BLaER1 treated with 17β-estradiol and CSF1 and Interleukin-3, amounts not matched to agents 10 nM and 100 nM (cell line): Measurements from ENCODE around the gene SIRPA.
A peak's percentile ranks its signal among the peaks of the same experiment; 100 is the strongest.

Experiments
- H3K27ac ChIP-seq, 11 experiments: shearing (Covaris generic); formaldehyde crosslinking; 2 replicates each; pipeline ENCODE4 v1.8.1; 2022
- H3K27me3 ChIP-seq, 11 experiments: shearing (Covaris generic); formaldehyde crosslinking; 2 replicates each; pipeline ENCODE4 v1.8.1; 2022
- H3K36me3 ChIP-seq, 11 experiments: shearing (Covaris generic); formaldehyde crosslinking; 2 replicates each; pipeline ENCODE4 v1.8.1; 2022
- H3K4me1 ChIP-seq, 10 experiments: shearing (Covaris generic); formaldehyde crosslinking; 2 replicates each; pipeline ENCODE4 v1.8.1; 2022
- H3K4me2 ChIP-seq, 11 experiments: shearing (Covaris generic); formaldehyde crosslinking; 2 replicates each; pipeline ENCODE4 v1.8.1; 2022
- H3K4me3 ChIP-seq, 10 experiments: shearing (Covaris generic); formaldehyde crosslinking; 2 replicates each; pipeline ENCODE4 v1.8.1; 2022
- H3K9ac ChIP-seq, 11 experiments: shearing (Covaris generic); formaldehyde crosslinking; 2 replicates each; pipeline ENCODE4 v1.8.1; 2022
- H3K9me3 ChIP-seq, 11 experiments: shearing (Covaris generic); formaldehyde crosslinking; replicated peaks in 1 of 11; 2 replicates each; pipeline ENCODE4 v1.8.1; 2022
- H4K20me1 ChIP-seq, 11 experiments: shearing (Covaris generic); formaldehyde crosslinking; 2 replicates each; pipeline ENCODE4 v1.8.1; 2022
- Cebpa-rat ChIP-seq, 11 experiments: shearing (Covaris generic); IDR thresholded peaks; 2 replicates each; pipeline ENCODE4 v1.8.1; 2022

SIRPA gene

DNA sequence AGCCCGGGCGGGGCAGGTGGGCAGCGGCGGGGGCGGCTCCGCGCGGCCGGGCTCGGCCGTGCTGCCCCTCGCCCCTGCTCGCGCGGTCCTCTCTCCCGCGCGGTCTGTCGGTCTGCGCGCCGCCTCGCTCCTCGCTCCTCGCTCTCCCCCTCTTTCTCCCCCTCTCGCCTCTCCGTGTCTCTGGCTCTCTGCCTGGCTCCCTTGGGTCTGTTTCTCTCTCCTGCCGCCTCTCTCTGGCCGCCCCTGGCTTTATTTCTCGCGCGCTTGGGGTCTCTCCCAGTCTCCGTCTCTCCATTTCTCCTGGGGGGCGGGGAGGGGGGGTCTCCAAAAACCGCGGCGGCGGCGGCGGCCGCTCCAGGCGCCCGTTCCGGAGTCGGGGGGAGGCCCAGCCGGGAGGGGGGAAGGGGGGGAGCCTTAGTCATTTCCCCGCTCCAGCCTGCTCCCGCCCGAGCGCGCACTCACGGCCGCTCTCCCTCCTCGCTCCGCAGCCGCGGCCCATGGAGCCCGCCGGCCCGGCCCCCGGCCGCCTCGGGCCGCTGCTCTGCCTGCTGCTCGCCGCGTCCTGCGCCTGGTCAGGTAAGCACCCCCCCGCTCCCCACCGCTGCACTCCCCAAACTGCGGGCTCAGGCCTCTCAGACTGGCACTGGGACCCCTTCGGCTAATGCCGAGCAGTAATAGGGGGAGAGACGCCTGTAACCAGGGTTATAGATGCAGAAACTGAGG is at the start of gene SIRPA:
SIRPA (plus strand) TSS at position 457 of the 723 bp plus-strand sequence; CDS start at position 498, 41 bp downstream.
- Histone ChIP-seq H3K4me2 (peak within 1 kb of the TSS; percentile 85 to 98 (median 96)), H3K27ac (peak within 1 kb of the TSS; percentile 86 to 99 (median 97)), H4K20me1 (peaks cover 11 to 46% (median 33%) of the 10 kb centered on the region in 11 experiments; a peak in 19 of 22 replicates), H3K36me3 (peaks cover 0 to 47% (median 12%) of the 10 kb centered on the region in 11 experiments; a peak in 11 of 22 replicates), H3K4me1 (peaks cover 35 to 84% (median 74%) of the 10 kb centered on the region in 10 experiments), H3K9me3 (no peaks in the 10 kb centered on the region), H3K4me3 (peak within 1 kb of the TSS; percentile 66 to 100 (median 84)), H3K27me3 (peaks cover 0 to 63% (median 34%) of the 10 kb centered on the region in 11 experiments; a peak in 15 of 22 replicates), H3K9ac (peak within 1 kb of the TSS; percentile 87 to 100 (median 97))
- TF ChIP-seq Cebpa-rat (IDR thresholded peaks at IDR 0.05): no peak

DNA sequence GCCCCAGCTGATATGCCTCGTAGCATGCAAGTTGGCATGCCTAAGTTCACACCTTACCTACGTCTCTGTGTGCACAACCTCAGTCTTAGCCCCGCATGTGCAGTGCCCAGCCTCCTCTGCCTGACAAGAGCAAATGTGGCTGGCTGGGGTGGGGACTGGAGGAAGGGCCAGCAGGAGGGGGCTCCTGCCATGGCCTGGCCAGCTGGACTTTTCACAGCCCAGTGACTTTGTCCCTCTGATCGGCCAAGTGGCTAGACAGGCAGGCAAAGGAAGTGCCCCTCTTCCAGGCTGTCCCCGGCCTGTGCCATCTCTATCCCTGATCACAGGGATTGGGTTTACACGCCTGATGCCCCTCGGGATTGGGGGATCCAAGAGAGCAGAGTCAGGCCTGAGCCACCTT is 49.5 kb upstream of the SIRPA start:
- no peak overlapping the region for H3K4me3 ChIP-seq
- no peaks in the 10 kb centered on the region for H4K20me1 ChIP-seq
- peaks cover 33 to 99% (median 91%) of the 10 kb centered on the region in 10 experiments for H3K4me1 ChIP-seq
- peak overlapping the region in 6 of 11 experiments; percentile 2 to 63 (median 52); a peak in 5 of 22 replicates for H3K9ac ChIP-seq
- peak overlapping the region; percentile 60 to 93 (median 75) for H3K4me2 ChIP-seq
- no peak for TF ChIP-seq Cebpa-rat (IDR thresholded peaks at IDR 0.05)
- H3K36me3 ChIP-seq: no peaks in the 10 kb centered on the region
- H3K27me3 ChIP-seq: peaks cover 0 to 11% (median 0%) of the 10 kb centered on the region in 11 experiments; a peak in 5 of 22 replicates
- peaks cover 0 to 13% (median 8%) of the 10 kb centered on the region in 11 experiments; a peak in 7 of 22 replicates for H3K9me3 ChIP-seq
- peak overlapping the region in 10 of 11 experiments; percentile 11 to 82 (median 66); a peak in 13 of 22 replicates for H3K27ac ChIP-seq

DNA sequence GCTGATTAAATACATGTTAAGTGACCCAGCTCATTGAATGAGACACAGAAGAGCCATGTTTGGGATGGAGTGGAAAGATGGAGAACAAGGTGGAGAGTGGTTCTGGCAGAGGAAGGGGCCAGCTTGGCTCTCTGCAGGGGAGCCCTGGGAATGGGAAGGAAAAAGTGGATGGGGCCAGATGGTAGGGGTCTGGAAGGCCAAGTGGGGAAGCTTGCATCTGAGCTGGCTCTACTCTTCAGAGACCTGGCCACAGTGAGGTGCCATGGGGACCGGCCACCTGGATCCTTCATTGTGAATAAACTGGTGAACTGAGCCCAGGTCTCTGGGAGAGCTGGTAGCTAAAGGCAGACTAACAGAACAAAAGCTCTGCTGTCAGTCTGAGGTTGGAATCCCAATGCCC is 48.9 kb upstream of the SIRPA start:
- peaks cover 0 to 11% (median 2%) of the 10 kb centered on the region in 11 experiments; a peak in 5 of 22 replicates for H3K27me3 ChIP-seq
- no peak for TF ChIP-seq Cebpa-rat (IDR thresholded peaks at IDR 0.05)
- H3K4me1 ChIP-seq: peaks cover 39 to 99% (median 91%) of the 10 kb centered on the region in 10 experiments
- H3K27ac ChIP-seq: peak overlapping the region in 7 of 11 experiments; percentile 54 to 82 (median 73); a peak in 6 of 22 replicates
- H3K4me2 ChIP-seq: peak overlapping the region in 9 of 11 experiments; percentile 70 to 93 (median 86); a peak in 16 of 22 replicates
- no peaks in the 10 kb centered on the region for H4K20me1 ChIP-seq
- H3K9me3 ChIP-seq: peaks cover 0 to 13% (median 6%) of the 10 kb centered on the region in 11 experiments; a peak in 7 of 22 replicates
- H3K4me3 ChIP-seq: no peak overlapping the region
- peak overlapping the region in 1 of 11 experiments; percentile 63; a peak in 1 of 22 replicates for H3K9ac ChIP-seq
- H3K36me3 ChIP-seq: no peaks in the 10 kb centered on the region

DNA sequence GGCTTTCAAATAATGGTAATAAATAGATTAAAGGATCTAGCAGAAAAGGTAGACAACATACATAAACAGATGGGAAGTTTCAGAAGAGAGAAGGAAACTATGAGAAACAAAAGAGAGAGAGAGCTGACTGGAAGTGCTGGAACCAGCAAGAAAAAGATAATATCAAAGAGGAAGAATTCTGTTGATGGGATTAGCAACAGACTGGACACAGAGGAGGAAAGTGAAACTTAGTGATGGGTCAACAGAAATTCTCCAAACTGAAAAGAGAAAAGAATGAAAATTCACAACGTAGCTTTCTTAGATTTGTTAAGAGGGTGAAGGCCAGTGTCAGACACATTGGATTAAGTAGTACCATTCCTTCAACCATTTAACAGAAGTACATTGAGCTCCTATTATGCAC is 48.3 kb upstream of the SIRPA start:
- H3K4me2 ChIP-seq: peak overlapping the region in 8 of 11 experiments; percentile 2 to 93 (median 82); a peak in 8 of 22 replicates
- H3K4me3 ChIP-seq: no peak overlapping the region
- H3K27ac ChIP-seq: peak overlapping the region in 3 of 11 experiments; percentile 73 to 82 (median 74); a peak in 3 of 22 replicates
- H4K20me1 ChIP-seq: no peaks in the 10 kb centered on the region
- H3K9me3 ChIP-seq: peaks cover 0 to 13% (median 6%) of the 10 kb centered on the region in 11 experiments; a peak in 7 of 22 replicates
- no peaks in the 10 kb centered on the region for H3K36me3 ChIP-seq
- H3K27me3 ChIP-seq: peaks cover 0 to 14% (median 8%) of the 10 kb centered on the region in 11 experiments; a peak in 8 of 22 replicates
- TF ChIP-seq Cebpa-rat (IDR thresholded peaks at IDR 0.05): no peak
- peaks cover 44 to 99% (median 91%) of the 10 kb centered on the region in 10 experiments for H3K4me1 ChIP-seq
- no peak overlapping the region for H3K9ac ChIP-seq

DNA sequence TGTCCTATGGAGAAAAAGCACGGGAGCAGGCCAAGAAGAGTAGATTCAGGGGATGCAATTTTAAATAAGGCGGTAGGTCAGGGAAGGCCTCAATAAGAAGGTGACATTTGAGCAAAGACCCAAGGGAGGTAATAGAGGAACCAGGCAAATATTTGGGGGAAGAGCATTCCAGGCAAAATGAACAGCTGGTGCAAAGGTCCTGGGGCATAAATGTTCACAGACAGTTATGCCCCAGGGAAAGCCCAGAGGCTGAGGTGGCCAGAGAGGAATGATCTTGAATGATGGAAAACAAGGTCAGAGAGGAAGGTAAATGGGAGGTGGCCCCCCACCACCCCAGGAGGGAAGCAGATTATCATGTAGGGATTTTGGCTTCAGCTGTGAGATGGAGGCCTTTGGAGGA is 47.4 kb upstream of the SIRPA start:
- no peak for TF ChIP-seq Cebpa-rat (IDR thresholded peaks at IDR 0.05)
- Histone ChIP-seq H3K27ac (peak overlapping the region in 3 of 11 experiments; percentile 53 to 82 (median 73); a peak in 5 of 22 replicates), H4K20me1 (no peaks in the 10 kb centered on the region), H3K4me3 (no peak overlapping the region), H3K27me3 (peaks cover 0 to 21% (median 10%) of the 10 kb centered on the region in 11 experiments; a peak in 8 of 22 replicates), H3K9me3 (peaks cover 0 to 13% (median 6%) of the 10 kb centered on the region in 11 experiments; a peak in 7 of 22 replicates), H3K4me1 (peaks cover 47 to 99% (median 91%) of the 10 kb centered on the region in 10 experiments), H3K9ac (no peak overlapping the region), H3K36me3 (no peaks in the 10 kb centered on the region), H3K4me2 (peak overlapping the region in 8 of 11 experiments; percentile 51 to 93 (median 64); a peak in 14 of 22 replicates)

DNA sequence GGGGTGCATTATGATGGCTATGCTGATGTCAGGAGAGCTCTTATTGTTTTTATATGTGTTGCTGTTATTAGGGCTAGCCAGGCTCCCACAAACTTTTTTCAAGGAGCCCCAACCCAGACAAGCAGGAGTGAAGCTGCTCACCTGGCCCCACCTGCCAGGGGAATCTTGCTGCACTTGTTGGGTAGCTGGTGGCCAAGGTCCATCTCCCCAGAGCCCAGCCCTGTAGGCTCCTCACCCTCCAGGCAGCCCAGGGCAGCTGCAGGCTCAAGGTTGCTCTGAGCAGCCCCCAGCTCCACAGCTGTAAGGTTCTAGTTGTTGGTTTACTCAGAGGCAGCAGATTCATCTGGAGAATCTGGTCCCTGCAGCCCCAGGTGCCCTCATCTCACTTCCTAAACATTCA is 46.8 kb upstream of the SIRPA start:
- TF ChIP-seq Cebpa-rat (IDR thresholded peaks at IDR 0.05): no peak
- Histone ChIP-seq H3K9me3 (peaks cover 0 to 13% (median 6%) of the 10 kb centered on the region in 11 experiments; a peak in 7 of 22 replicates), H3K36me3 (no peaks in the 10 kb centered on the region), H3K27me3 (peaks cover 0 to 27% (median 10%) of the 10 kb centered on the region in 11 experiments; a peak in 9 of 22 replicates), H3K4me1 (peaks cover 47 to 99% (median 88%) of the 10 kb centered on the region in 10 experiments), H3K9ac (no peak overlapping the region), H4K20me1 (no peaks in the 10 kb centered on the region), H3K4me2 (peak overlapping the region in 10 of 11 experiments; percentile 14 to 93 (median 63); a peak in 19 of 22 replicates), H3K4me3 (no peak overlapping the region), H3K27ac (peak overlapping the region in 7 of 11 experiments; percentile 11 to 73 (median 31); a peak in 9 of 22 replicates)

DNA sequence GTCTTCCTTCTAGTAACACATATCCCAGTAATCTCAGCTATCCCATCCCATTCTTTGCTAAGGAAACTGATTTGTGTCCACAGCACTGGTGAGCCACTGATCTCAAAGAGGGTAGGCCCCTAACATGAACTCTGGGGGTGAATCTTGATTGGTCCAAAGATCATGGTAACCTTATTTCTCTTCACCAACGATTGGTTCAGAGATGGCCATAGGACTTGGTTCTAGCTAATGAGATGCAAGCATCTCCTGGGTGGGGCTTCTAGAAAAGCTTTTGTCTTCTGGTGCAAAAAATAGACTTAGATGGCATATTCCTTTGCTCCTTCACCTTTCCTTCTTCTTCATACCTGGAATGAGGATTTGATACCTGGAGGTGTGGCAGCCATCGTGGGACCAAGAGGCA is 43.8 kb upstream of the SIRPA start:
- no peak for TF ChIP-seq Cebpa-rat (IDR thresholded peaks at IDR 0.05)
- peaks cover 0 to 13% (median 6%) of the 10 kb centered on the region in 11 experiments; a peak in 7 of 22 replicates for H3K9me3 ChIP-seq
- H3K27ac ChIP-seq: peak overlapping the region; percentile 74 to 87 (median 83)
- H3K27me3 ChIP-seq: peaks cover 0 to 48% (median 20%) of the 10 kb centered on the region in 11 experiments; a peak in 11 of 22 replicates
- H4K20me1 ChIP-seq: no peaks in the 10 kb centered on the region
- peaks cover 24 to 99% (median 63%) of the 10 kb centered on the region in 10 experiments for H3K4me1 ChIP-seq
- no peaks in the 10 kb centered on the region for H3K36me3 ChIP-seq
- peak overlapping the region; percentile 35 to 72 (median 66); a peak in 18 of 22 replicates for H3K9ac ChIP-seq
- peak overlapping the region in 5 of 10 experiments; percentile 4 to 42 (median 30); a peak in 7 of 20 replicates for H3K4me3 ChIP-seq
- H3K4me2 ChIP-seq: peak overlapping the region; percentile 56 to 96 (median 85)

DNA sequence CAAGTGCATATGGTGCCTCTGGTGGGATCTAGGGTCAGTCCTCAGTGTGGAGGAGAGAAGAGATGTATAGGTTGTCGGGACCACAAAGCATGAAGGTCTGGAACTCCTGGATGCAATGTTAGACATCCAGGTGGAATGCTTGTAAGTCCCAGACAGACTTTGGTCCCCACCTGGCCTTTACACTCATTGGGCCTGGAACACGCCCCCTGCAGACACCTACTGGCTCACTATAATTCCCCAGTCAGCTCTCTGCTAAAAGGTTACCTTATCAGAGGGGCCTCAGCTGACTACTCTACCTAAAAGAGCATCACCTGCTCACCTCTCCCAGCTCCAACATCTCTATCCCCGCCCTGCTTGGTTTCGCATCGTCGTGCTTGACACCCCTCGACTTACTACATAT is 41.7 kb upstream of the SIRPA start:
- Histone ChIP-seq H3K27ac (no peak overlapping the region), H3K27me3 (peaks cover 0 to 48% (median 20%) of the 10 kb centered on the region in 11 experiments; a peak in 11 of 22 replicates), H3K9ac (no peak overlapping the region), H3K9me3 (no peaks in the 10 kb centered on the region), H3K4me1 (peaks cover 38 to 99% (median 68%) of the 10 kb centered on the region in 10 experiments), H3K36me3 (no peaks in the 10 kb centered on the region), H3K4me3 (no peak overlapping the region), H4K20me1 (no peaks in the 10 kb centered on the region), H3K4me2 (peak overlapping the region in 5 of 11 experiments; percentile 29 to 69 (median 35); a peak in 10 of 22 replicates)
- TF ChIP-seq Cebpa-rat (IDR thresholded peaks at IDR 0.05): no peak
